Measurements from ENCODE around the gene CACNA2D3.

Gene CACNA2D3

GRCh38 chr3:54685213-54685612 lies 562.9 kb downstream of the CACNA2D3 start:
- Mint-ChIP-seq H3K36me3 (ENCODE audit: low read depth) (no peaks in the 10 kb centered on the region), H3K27me3 (no peaks in the 10 kb centered on the region), H3K4me1 (ENCODE audit: low read depth) (no peaks in the 10 kb centered on the region), H3K27ac (no peak overlapping the region), H3K9me3 (no peaks in the 10 kb centered on the region), H3K4me3 (no peak overlapping the region)
- intact Hi-C loops (cut with micrococcal nuclease) = no loop called here

GRCh38 chr3:54691289-54691771 lies 569.0 kb downstream of the CACNA2D3 start:
- H3K4me1 Mint-ChIP-seq (ENCODE audit: low read depth) = no peaks in the 10 kb centered on the region
- intact Hi-C loops (cut with micrococcal nuclease) = no loop called here
- H3K4me3 Mint-ChIP-seq = no peak overlapping the region
- no peaks in the 10 kb centered on the region for H3K36me3 Mint-ChIP-seq (ENCODE audit: low read depth)
- H3K9me3 Mint-ChIP-seq = no peaks in the 10 kb centered on the region
- H3K27me3 Mint-ChIP-seq = no peaks in the 10 kb centered on the region
- no peak overlapping the region for H3K27ac Mint-ChIP-seq

GRCh38 chr3:54696313-54696712 lies 574.0 kb downstream of the CACNA2D3 start:
- Mint-ChIP-seq H3K4me1 (ENCODE audit: low read depth) (no peaks in the 10 kb centered on the region), H3K27me3 (no peaks in the 10 kb centered on the region), H3K9me3 (peaks cover 12% of the 10 kb centered on the region), H3K4me3 (no peak overlapping the region), H3K27ac (no peak overlapping the region), H3K36me3 (ENCODE audit: low read depth) (no peaks in the 10 kb centered on the region)
- intact Hi-C loops (cut with micrococcal nuclease) = no loop called here

- H3K27me3 Mint-ChIP-seq = no peaks in the 10 kb centered on the region
- intact Hi-C loops (cut with micrococcal nuclease) = no loop called here
- no peak overlapping the region for H3K27ac Mint-ChIP-seq
- no peak overlapping the region for H3K4me3 Mint-ChIP-seq
- no peaks in the 10 kb centered on the region for H3K4me1 Mint-ChIP-seq (ENCODE audit: low read depth)
- peaks cover 12% of the 10 kb centered on the region for H3K9me3 Mint-ChIP-seq
- H3K36me3 Mint-ChIP-seq (ENCODE audit: low read depth) = no peaks in the 10 kb centered on the region
Measured at GRCh38 chr3:54698054-54698453, 575.7 kb downstream of the CACNA2D3 start.

GRCh38 chr3:54703923-54704322 lies 581.6 kb downstream of the CACNA2D3 start:
- no peaks in the 10 kb centered on the region for H3K36me3 Mint-ChIP-seq (ENCODE audit: low read depth)
- no peaks in the 10 kb centered on the region for H3K4me1 Mint-ChIP-seq (ENCODE audit: low read depth)
- no peaks in the 10 kb centered on the region for H3K27me3 Mint-ChIP-seq
- no peak overlapping the region for H3K4me3 Mint-ChIP-seq
- intact Hi-C loops (cut with micrococcal nuclease) = no loop called here
- H3K9me3 Mint-ChIP-seq = no peaks in the 10 kb centered on the region
- H3K27ac Mint-ChIP-seq = no peak overlapping the region

GRCh38 chr3:54705730-54706129 lies 583.4 kb downstream of the CACNA2D3 start:
- no peaks in the 10 kb centered on the region for H3K27me3 Mint-ChIP-seq
- intact Hi-C loops (cut with micrococcal nuclease) = no loop called here
- no peak overlapping the region for H3K4me3 Mint-ChIP-seq
- no peaks in the 10 kb centered on the region for H3K9me3 Mint-ChIP-seq
- H3K4me1 Mint-ChIP-seq (ENCODE audit: low read depth) = no peaks in the 10 kb centered on the region
- no peaks in the 10 kb centered on the region for H3K36me3 Mint-ChIP-seq (ENCODE audit: low read depth)
- no peak overlapping the region for H3K27ac Mint-ChIP-seq

GRCh38 chr3:54706738-54707137 lies 584.4 kb downstream of the CACNA2D3 start:
- Mint-ChIP-seq H3K27me3 (no peaks in the 10 kb centered on the region), H3K27ac (no peak overlapping the region), H3K9me3 (no peaks in the 10 kb centered on the region), H3K4me3 (no peak overlapping the region), H3K4me1 (ENCODE audit: low read depth) (no peaks in the 10 kb centered on the region), H3K36me3 (ENCODE audit: low read depth) (no peaks in the 10 kb centered on the region)
- intact Hi-C loops (cut with micrococcal nuclease) = no loop called here

- intact Hi-C loops (cut with micrococcal nuclease) = no loop called here
- no peak overlapping the region for H3K27ac Mint-ChIP-seq
- H3K4me3 Mint-ChIP-seq = no peak overlapping the region
- H3K9me3 Mint-ChIP-seq = peaks cover 7% of the 10 kb centered on the region
- H3K27me3 Mint-ChIP-seq = no peaks in the 10 kb centered on the region
- H3K4me1 Mint-ChIP-seq (ENCODE audit: low read depth) = no peaks in the 10 kb centered on the region
- H3K36me3 Mint-ChIP-seq (ENCODE audit: low read depth) = no peaks in the 10 kb centered on the region
Measured at GRCh38 chr3:54709785-54710184, 587.4 kb downstream of the CACNA2D3 start.

GRCh38 chr3:54710954-54711353 lies 588.6 kb downstream of the CACNA2D3 start:
- H3K4me1 Mint-ChIP-seq (ENCODE audit: low read depth) = no peaks in the 10 kb centered on the region
- H3K27ac Mint-ChIP-seq = no peak overlapping the region
- H3K27me3 Mint-ChIP-seq = no peaks in the 10 kb centered on the region
- H3K36me3 Mint-ChIP-seq (ENCODE audit: low read depth) = no peaks in the 10 kb centered on the region
- peaks cover 7% of the 10 kb centered on the region for H3K9me3 Mint-ChIP-seq
- intact Hi-C loops (cut with micrococcal nuclease) = no loop called here
- no peak overlapping the region for H3K4me3 Mint-ChIP-seq

- no peaks in the 10 kb centered on the region for H3K4me1 Mint-ChIP-seq (ENCODE audit: low read depth)
- no peaks in the 10 kb centered on the region for H3K36me3 Mint-ChIP-seq (ENCODE audit: low read depth)
- H3K27me3 Mint-ChIP-seq = no peaks in the 10 kb centered on the region
- H3K9me3 Mint-ChIP-seq = peaks cover 7% of the 10 kb centered on the region
- no peak overlapping the region for H3K27ac Mint-ChIP-seq
- intact Hi-C loops (cut with micrococcal nuclease) = no loop called here
- no peak overlapping the region for H3K4me3 Mint-ChIP-seq
Measured at GRCh38 chr3:54712539-54712938, 590.2 kb downstream of the CACNA2D3 start.

GRCh38 chr3:54713031-54713430 lies 590.7 kb downstream of the CACNA2D3 start:
- Mint-ChIP-seq H3K27ac (no peak overlapping the region), H3K9me3 (peaks cover 7% of the 10 kb centered on the region), H3K36me3 (ENCODE audit: low read depth) (no peaks in the 10 kb centered on the region), H3K27me3 (no peaks in the 10 kb centered on the region), H3K4me3 (no peak overlapping the region), H3K4me1 (ENCODE audit: low read depth) (no peaks in the 10 kb centered on the region)
- intact Hi-C loops (cut with micrococcal nuclease) = no loop called here

- intact Hi-C loops (cut with micrococcal nuclease) = no loop called here
- H3K27ac Mint-ChIP-seq = no peak overlapping the region
- peaks cover 7% of the 10 kb centered on the region for H3K9me3 Mint-ChIP-seq
- H3K4me1 Mint-ChIP-seq (ENCODE audit: low read depth) = no peaks in the 10 kb centered on the region
- H3K4me3 Mint-ChIP-seq = no peak overlapping the region
- no peaks in the 10 kb centered on the region for H3K27me3 Mint-ChIP-seq
- no peaks in the 10 kb centered on the region for H3K36me3 Mint-ChIP-seq (ENCODE audit: low read depth)
Measured at GRCh38 chr3:54713455-54713854, 591.1 kb downstream of the CACNA2D3 start.

GRCh38 chr3:54714035-54714434 lies 591.7 kb downstream of the CACNA2D3 start:
- no peaks in the 10 kb centered on the region for H3K4me1 Mint-ChIP-seq (ENCODE audit: low read depth)
- H3K27ac Mint-ChIP-seq = no peak overlapping the region
- H3K36me3 Mint-ChIP-seq (ENCODE audit: low read depth) = no peaks in the 10 kb centered on the region
- no peak overlapping the region for H3K4me3 Mint-ChIP-seq
- intact Hi-C loops (cut with micrococcal nuclease) = no loop called here
- H3K9me3 Mint-ChIP-seq = peaks cover 7% of the 10 kb centered on the region
- no peaks in the 10 kb centered on the region for H3K27me3 Mint-ChIP-seq

- Mint-ChIP-seq H3K4me1 (ENCODE audit: low read depth) (no peaks in the 10 kb centered on the region), H3K9me3 (peaks cover 6% of the 10 kb centered on the region), H3K27me3 (no peaks in the 10 kb centered on the region), H3K4me3 (no peak overlapping the region), H3K36me3 (ENCODE audit: low read depth) (no peaks in the 10 kb centered on the region), H3K27ac (no peak overlapping the region)
- intact Hi-C loops (cut with micrococcal nuclease) = no loop called here
Measured at GRCh38 chr3:54717506-54717905, 595.2 kb downstream of the CACNA2D3 start.

- Mint-ChIP-seq H3K4me3 (no peak overlapping the region), H3K36me3 (ENCODE audit: low read depth) (no peaks in the 10 kb centered on the region), H3K4me1 (ENCODE audit: low read depth) (no peaks in the 10 kb centered on the region), H3K27ac (no peak overlapping the region), H3K27me3 (no peaks in the 10 kb centered on the region), H3K9me3 (peaks cover 15% of the 10 kb centered on the region)
- intact Hi-C loops (cut with micrococcal nuclease) = no loop called here
Measured at GRCh38 chr3:54719914-54720313, 597.6 kb downstream of the CACNA2D3 start.

Measured in dendritic cell treated with granulocyte-macrophage colony-stimulating factor and Interleukin-4, amounts not matched to agents 40 ng/mL and 50 ng/mL, for 4 days (primary cell).